ENCODE measurements around the gene CACNA2D3.
"Not testable (repeated sequence)": the region's sequence is repeated elsewhere in the genome, so short reads cannot be mapped to it uniquely, and the experiment has no call there.

CACNA2D3 gene

DNA sequence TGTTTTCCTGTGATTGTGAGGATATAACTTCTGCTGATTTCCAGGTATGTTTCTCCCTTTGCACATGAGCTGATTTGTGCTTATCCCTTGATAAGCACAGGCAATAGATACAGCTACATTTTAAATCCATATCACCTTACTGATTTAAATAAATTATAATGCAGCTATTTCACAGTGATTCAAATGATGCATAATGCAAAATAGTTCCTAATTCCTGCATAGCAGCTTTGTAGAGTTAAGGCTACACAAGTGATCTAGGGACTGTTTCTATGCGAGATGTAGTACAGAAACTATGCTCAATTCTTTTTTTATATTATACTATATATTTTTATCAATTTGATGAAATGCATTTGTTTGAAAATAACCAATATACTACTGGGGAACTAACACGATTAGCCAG lies 471.3 kb downstream of the CACNA2D3 start:
- DNase-seq, result no peak

- no peak for DNase-seq
Measured at GRCh38 chr3:54596087-54596486, 473.7 kb downstream of the CACNA2D3 start.

DNA sequence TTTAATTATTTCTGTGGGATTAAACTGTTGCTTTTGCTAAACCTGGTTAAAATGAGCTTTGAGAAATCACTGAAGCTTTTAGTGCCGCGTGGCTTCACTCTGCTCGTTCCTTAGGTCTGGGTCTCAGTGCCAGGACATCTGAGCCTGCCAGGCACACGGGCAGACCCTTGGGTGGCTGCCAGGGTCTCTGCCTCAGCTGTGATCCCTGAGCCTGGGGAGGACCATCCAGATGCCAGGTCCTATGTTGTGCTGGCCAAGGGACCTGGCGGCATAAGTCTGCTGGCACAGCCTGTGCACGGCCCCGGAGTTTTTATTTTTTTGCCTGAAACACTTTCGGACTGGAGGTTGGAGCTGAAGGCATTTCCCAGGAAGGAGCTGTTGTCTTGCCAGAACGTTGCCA lies 477.4 kb downstream of the CACNA2D3 start:
- DNase-seq, result no peak

DNA sequence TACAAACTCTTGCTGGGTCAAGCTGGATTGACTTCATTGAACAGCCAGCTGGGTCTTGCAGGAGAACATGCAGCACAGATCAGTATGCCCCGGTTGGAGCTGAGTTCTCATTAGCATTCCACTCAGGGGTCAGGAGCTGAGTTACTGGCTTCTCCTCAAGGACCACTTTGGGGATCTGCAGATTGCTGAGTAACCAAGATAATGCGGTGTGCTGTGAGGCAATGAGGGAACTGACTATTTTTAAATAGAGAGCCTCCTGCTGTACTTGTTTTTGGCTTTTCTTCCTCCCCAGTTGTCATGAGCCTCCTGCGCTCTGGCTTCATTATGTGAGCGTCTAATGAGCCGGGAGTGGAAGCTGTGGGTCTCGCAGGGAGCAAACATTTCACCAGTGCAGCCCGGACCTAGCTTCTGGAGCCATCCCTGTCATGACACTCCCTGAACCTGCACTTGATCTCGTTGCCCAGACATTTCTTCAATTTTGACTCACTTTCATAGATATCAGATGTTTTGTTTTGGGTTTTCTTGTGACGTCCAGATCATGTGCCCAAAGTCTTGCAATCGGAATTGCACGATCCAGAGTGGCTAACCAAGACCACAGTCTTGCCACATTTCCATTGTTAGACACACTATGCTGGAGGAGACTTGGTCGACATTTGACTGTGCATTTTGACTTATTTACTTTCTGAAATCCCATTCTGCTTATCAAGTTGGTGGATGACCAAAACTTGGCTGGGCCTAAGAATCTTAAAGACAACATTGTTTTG lies 478.3 kb downstream of the CACNA2D3 start:
- DNase-seq, result no peak

DNA sequence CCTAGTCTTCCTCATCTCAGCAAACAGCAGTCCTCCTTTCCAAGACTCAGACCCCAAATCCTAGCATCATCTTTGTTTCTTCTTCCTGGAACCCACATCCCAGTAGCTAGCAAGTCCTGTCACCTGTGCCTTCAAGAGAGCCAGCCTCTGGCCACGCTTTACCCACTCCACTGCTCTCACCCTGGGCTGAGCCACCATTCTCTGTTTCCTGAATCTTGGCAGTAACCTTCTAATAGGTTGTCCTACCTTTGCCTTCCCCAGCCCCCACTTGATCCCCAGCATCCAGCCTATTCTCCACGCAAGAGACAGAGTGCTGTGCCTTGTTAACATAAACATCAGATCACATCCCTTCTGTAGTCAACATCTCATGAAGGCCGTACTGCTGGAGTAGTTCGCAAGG lies 482.1 kb downstream of the CACNA2D3 start:
- DNase-seq, result no peak

- DNase-seq, result no peak
Measured at GRCh38 chr3:54608041-54608440, 485.7 kb downstream of the CACNA2D3 start.

GRCh38 chr3:54619053-54619452 lies 496.7 kb downstream of the CACNA2D3 start:
- DNase-seq, result no peak

- DNase-seq, result no peak
Measured at GRCh38 chr3:54619531-54619930, 497.2 kb downstream of the CACNA2D3 start.

- DNase-seq, result no peak
Measured at GRCh38 chr3:54621184-54621583, 498.8 kb downstream of the CACNA2D3 start.

DNA sequence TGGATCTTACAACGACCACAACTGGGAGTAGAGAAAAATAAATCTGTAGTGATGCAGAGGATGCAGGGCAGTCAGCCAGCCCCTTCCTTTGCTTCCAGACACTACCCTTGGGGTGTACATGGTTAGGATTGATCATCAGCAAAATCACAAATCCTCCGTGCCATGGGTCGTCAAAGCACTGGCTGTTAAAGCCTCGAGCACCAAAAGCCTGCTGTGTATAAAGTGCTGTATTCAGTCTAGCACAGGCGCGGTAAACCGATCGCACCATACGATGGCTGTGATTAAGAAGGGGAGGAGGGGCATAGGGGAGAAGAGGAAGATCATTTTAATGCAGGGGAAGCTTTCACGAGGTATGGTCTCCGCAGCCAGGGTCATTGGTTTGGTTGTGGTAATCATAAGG lies 500.3 kb downstream of the CACNA2D3 start:
- DNase-seq, result no peak

DNA sequence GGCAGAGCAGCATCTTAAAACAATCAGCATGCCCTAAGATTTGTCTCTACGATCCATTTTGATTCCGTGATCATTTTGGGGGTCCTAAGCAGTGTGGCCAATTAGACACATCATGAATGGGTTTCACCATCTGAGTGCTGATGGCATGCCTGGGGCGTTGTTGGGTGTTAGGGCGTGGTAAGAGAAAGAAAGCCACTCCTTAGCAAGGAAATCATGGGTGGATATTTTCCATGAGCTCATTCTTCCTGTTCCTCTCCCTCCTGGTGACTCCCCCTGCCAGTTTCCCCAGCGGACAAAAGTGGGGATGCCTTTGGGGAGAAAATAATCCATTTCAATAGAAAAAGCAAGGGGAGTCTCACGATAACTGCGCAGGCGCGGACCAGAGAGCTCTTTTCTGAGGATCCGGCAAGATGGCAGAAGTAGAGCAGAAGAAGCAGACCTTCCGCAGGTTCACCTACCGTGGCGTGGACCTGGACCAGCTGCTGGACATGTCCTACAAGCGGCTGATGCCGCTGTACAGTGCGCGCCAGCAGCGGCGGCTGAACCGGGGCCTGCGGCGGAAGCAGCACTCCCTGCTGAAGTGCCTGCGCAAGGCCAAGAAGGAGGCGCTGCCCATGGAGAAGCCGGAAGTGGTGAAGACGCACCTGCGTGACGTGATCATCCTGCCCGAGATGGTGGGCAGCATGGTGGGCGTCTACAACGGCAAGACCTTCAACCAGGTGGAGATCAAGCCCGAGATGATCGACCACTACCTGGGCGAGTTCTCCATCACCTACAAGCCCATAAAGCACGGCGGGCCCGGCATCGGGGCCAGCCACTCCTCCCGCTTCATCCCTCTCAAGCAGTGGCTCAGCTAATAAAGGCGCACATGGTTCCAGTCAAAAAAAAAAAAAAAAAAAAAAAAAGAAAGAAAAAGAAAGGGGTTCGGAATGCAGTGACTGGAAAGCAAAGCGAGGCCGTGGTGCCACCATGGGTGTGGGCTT lies 503.7 kb downstream of the CACNA2D3 start:
- DNase-seq, result no peak

GRCh38 chr3:54628888-54629441 lies 506.6 kb downstream of the CACNA2D3 start:
- no peak for DNase-seq

DNA sequence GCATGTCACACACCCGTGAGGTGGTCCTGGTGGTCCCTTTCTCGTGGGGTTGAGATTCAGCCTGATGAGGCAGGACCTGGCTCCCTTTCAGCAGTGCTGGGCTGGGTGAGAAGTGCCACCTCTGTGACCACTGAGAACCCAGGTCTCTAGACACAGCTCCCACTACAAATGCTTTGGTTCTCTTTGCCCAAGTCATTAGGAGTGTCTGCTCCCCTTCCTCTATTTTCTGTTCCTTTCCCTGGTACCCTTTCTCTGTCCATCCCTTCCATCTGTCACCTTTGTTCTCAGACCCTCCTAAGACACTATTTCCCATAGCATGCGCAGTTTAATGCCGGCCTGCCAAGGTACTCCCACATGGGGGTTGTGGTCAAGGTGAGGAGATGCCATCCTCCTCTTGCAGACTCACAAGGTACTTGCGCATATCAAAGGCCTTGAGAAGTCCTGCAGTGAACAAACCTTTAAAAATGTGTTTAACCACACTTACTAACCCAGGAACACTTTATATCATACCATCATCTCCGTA lies 507.8 kb downstream of the CACNA2D3 start:
- DNase-seq, result no peak

DNA sequence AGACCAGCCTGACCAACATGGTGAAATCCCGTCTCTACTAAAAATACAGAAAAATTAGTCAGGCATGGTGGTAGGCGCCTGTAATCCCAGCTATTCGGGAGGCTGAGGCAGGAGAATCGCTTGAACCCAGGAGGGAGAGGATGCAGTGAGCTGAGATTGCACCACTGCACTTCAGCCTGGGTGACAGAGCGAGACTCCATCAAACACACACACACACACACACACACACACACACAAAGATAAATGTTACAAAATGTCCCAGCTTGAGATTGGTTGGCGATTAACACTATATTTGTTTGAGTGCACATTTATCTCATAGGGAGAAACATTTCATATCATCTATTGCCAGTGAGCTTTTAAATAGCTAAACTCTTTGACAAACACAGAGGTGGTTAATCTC lies 508.6 kb downstream of the CACNA2D3 start:
- not testable (repeated sequence) for DNase-seq

GRCh38 chr3:54631516-54632325 lies 509.4 kb downstream of the CACNA2D3 start:
- DNase-seq, result no peak

DNA sequence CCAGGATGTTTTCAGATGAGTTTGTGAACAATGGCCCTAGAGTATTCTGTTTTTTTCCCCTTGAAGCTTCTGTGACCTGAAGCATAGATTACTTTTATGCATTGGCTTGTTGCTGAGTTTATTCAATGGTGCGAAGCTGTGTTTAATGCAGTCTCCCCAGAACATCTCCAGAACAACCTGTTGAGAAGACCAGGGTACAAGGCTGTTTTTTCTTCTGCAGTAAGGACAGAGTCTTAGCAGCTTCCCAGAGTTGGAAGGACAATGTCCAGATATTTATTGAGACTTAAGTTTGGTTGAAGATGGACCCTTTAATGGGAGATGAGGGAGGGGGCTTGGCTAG lies 509.9 kb downstream of the CACNA2D3 start:
- DNase-seq, result no peak

GRCh38 chr3:54632834-54633233 lies 510.5 kb downstream of the CACNA2D3 start:
- DNase-seq, result no peak

DNA sequence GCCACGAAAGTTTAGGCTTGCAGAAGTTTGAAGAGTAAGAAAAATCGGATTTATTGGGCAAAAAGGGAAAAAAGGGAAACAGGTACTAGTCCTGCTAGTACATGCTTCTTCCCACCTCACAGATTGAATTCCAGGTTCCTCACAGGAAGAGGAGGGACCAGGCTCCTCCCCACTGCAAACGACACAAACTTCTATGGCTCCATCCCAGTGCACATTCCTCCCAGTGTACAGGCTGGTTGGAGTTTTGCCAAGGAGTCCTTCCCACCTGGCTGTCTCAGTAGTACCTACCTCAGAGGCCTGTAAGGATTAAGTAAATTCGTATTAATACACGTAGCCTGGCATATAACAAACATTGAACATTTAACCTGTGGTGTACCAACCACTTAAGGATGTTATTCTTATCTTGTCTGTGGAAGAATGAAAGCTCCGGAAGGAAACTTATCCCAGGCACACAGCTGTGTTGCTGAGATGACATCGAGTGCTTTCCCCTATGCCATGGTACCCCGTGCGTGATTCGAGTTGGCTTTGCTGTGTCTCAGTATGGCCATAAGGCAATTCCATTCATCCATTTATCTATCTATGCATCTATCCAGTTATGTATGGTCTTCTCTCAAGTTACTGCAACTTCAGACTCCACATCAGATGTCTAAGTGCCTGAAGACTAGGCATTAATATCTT lies 511.2 kb downstream of the CACNA2D3 start:
- no peak for DNase-seq

GRCh38 chr3:54634122-54634469 lies 511.7 kb downstream of the CACNA2D3 start:
- no peak for DNase-seq

- DNase-seq, result not testable (repeated sequence)
Measured at GRCh38 chr3:54639790-54640372, 517.5 kb downstream of the CACNA2D3 start.

DNA sequence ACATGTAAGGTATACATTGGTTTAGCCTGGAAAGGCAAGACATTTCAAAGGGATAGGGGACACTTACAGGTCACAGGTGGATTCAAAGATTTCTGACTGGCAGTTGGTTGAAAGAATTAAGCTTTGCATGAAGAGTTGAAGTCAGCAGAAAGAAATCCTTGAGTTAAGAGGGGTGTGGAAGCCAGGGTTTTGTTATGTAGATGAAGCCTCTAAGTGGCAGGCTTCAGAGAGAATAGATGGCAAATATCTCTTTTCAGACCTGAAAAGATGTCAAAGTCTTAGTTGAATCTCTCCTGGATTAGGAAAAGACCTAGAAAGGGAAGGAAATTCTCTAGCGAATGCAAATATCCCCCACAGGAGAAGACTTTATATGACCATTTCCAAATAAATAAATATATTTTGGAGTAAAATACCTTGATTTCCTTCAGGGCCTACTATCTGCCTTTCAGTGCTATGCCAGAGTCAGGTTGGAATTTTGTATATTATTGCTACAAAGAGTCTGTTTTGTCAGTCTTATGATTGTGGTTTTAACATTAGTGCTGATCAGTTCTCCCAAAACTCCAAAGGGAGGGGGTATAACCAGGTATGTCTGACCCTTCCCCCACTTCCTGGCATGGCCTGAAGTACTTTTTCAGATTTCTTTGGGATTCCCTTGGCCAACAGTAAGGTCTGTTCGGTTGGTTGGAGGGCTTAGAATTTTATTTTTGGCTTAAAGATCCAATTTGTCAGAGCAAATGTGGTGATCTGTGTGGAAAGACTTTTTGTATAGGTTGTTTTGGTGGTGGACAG lies 519.1 kb downstream of the CACNA2D3 start:
- DNase-seq, result no peak
